Umbilical cord (tissue), 2 donors: ENCODE results near the gene G6PD. TPM values are rescaled to one million over a fixed set of nuclear protein-coding genes. Genes with fewer than 3 reads are reported as not detected.
"Not testable (repeated sequence)": the region's sequence is repeated elsewhere in the genome, so short reads cannot be mapped to it uniquely, and the experiment has no call there.

ENCODE experiments used
- DNase-seq: peaks from one replicate; pipeline ENCODE4 v3.0.0-alpha.2; 2015; ENCODE audit warnings: low spot score
- total RNA-seq: library from RNA; depleted of rRNA; stranded (reverse); fragments of >200 nt; gene quantifications from one replicate; pipeline ENCODE4 v1.2.3, GENCODE V29; 2014; ENCODE audit warnings: low replicate concordance; ENCODE audit not compliant: insufficient read depth

Gene G6PD
- total RNA-seq, 1 donor from 2014 or later: 12.3 TPM

GRCh38 chrX:154542723-154543424 lies 3.8 kb downstream of the G6PD start:
- DNase-seq: no peak

GRCh38 chrX:154541896-154542722 lies 4.5 kb downstream of the G6PD start:
- peak; percentile 66 for DNase-seq

- no peak for DNase-seq
Observed at GRCh38 chrX:154541589-154541895, 5.1 kb downstream of the G6PD start.

DNA sequence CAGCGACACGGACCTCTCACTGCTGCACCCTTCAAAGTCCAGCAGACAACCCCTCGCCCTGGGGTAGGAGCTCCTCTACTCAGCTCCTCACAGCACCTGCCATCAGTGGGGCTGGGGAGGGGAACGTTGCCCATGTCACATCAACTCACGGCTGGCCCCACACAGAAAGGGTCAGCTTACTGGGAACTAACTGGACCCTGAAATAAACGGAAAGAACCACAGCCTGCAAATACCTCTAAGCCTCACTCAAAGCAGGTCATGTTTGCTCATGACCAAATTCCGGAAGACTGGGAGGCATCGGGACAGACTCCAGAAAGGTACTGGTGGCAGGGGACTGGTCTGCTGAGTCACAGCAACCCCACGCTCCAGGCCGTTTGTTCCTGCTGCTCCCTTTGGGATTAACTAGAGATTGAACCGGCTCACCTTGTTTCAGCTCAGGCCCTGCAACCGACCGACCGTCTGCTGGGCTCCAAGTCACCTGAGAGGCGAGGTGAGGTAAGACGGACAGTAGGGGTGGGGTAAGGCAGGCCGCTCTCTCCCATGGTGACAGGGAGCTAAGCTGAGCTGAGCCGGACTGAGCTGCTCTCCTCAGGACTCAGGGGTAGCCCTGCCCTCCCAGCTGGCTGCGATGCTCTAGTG lies 5.6 kb downstream of the G6PD start:
- no peak for DNase-seq

- not testable (repeated sequence) for DNase-seq
Observed at GRCh38 chrX:154540365-154540764, 6.3 kb downstream of the G6PD start.

DNA sequence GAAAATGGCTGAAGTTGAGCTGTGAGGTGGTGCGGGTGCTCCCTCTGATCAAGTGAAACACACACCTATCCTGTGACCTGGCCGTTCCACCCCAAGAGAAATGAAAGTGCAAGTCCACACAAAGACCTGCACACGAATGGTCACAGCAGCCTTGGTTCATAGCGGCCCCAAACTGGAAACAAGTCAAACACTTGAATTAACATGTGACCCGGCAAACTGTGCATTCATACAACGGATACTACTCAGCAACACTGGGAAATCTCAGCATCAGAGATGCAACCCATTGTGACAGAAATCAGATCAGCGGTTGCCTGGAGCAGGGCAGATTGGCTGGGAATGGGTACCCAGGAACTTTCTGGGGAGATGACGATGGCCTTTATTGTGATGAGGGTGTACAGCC lies 7.6 kb downstream of the G6PD start:
- DNase-seq: no peak

DNA sequence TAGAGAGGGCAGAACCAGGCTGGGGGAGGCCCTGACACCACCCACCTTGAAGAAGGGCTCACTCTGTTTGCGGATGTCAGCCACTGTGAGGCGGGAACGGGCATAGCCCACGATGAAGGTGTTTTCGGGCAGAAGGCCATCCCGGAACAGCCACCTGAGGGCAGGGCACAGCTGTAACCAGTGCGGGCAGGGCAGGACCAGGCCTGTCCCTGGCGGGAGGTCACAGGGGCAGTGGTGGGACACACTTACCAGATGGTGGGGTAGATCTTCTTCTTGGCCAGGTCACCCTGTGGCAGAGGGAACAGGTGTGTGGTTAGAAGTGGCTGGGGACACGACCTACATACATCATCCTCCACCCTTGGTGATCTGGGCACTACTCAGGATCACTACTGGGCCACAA lies 10.8 kb downstream of the G6PD start:
- no peak for DNase-seq

- peak; percentile 75 for DNase-seq
Observed at GRCh38 chrX:154534526-154535322, 11.9 kb downstream of the G6PD start.

GRCh38 chrX:154532690-154533089 lies 14.0 kb downstream of the G6PD start:
- DNase-seq: no peak

DNA sequence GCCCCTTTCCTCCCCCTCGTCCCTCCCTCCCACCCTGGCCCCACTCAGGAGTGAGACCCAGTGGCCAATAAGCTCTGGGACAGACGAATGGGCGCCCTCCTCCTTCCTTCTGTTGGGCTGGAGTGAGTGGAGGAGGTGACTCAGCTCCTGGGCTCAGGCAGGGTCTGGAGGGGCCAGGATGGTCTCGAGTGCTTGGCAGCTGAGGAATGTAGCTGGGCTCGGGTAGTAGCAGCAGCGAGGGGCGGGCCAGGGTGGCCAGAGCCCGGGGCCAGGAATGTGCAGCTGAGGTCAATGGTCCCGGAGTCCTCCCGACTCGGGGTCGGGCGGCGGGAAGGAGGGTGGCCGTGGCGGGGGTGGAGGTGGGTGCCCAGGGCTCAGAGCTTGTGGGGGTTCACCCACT lies 15.0 kb downstream of the G6PD start:
- peak; percentile 53 for DNase-seq

GRCh38 chrX:154530286-154530685 lies 16.4 kb downstream of the G6PD start:
- DNase-seq: no peak

DNA sequence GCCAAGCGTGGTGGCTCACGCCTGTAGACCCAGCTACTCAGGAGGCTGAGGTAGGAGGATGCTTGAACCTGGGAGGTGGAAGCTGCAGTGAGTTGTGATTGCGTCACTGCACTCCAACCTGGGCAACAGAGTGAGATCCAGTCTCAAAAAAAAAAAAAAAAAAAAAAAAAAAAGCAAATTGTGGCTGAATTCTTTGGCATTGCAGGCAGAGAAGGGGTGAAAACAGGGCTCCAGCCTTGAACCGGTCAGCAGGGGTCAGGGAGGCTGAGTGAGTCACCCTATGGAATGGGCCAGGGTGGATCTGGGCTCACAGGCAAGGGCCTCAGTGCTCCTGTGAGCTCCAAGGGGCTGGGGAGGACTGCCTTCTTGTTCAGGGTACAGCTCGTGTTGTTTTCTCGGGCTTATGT lies 17.4 kb downstream of the G6PD start:
- DNase-seq: no peak

- DNase-seq: peak; percentile 89
Observed at GRCh38 chrX:154526901-154527675, 19.6 kb downstream of the G6PD start.

DNA sequence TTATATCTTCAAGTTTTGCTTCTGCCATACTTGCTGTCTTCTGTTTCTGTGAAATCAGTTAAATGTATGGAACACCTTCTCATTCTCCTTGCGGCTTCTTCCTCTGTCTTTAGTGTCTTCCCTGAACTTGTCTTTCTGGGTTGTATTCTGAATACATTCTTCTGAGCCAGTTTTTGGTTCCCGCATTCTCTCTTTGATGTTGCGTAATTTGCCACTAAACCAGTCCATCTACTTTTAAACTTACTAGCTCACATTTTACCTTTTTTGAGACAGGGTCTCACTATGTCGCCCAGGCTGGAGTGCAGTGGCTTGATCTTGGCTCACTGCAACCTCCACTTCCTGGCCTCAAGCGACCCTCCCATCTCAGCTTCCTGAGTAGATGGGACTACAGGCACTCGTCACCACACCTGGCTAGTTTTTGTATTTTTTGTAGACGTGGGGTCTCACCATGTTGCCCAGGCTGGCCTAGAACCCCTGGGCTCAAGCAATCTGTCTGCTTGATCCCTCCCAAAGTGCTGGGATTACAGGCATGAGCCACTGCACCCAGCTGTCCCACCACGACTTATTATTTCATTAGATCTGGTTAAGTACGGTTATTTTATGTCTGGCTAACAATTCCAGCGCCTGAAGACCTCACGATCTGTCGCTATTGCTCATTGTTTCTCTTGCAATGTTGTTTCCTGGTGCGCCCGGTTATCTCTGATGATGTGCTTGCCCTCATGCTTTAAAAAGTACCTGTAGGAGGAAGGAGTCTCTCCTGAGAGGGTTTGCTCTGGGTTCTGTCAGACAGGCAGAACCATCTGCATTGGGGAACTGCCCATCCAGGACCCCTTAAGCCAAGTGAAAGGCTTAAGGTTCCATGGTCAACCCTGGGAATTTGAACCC lies 20.8 kb downstream of the G6PD start:
- DNase-seq: no peak

DNA sequence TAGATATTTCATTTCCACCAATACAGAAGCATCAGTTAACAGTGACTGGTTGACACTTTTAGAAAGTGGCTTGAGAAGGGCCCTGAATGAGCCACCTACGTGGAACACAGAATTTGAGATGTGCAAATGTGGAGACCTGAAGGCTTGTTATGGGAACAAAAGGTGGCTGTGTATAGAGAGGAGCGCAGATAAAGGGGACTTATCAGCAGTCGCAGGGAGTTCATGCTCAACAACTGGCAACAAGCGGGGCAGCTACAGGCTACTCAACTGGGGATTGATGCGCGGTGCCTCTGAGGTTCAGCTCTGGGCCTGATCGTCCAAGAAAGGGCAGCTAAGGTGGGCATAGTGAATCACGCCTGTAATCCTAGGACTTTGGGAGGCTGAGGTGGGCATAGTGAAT lies 27.3 kb downstream of the G6PD start:
- DNase-seq: no peak

GRCh38 chrX:154517101-154517781 lies 29.4 kb downstream of the G6PD start:
- DNase-seq: peak; percentile 27

GRCh38 chrX:154516656-154517100 lies 30.0 kb downstream of the G6PD start:
- DNase-seq: no peak

GRCh38 chrX:154515966-154516655 lies 30.5 kb downstream of the G6PD start, which contains the start of gene FAM3A:
TSS of gene FAM3A (minus strand) at chrX:154516232. CDS start at chrX:154515772, 460 bp downstream.
- peak; percentile 94 for DNase-seq
